ENCODE data around the gene ABCD1. TPM values are rescaled to one million over a fixed set of nuclear protein-coding genes. Genes with fewer than 3 reads are reported as not detected.

The ABCD1 gene
- total RNA-seq: 6.8 and 10.6 TPM in 2 replicates

GRCh38 chrX:153724252-153725038 lies at the start of gene ABCD1, which contains the start of gene BCAP31:
Gene ABCD1 (plus strand): TSS chrX:153724856. CDS start chrX:153725267, 411 bp downstream.
Gene BCAP31 (minus strand): TSS chrX:153724387. CDS start chrX:153723244, 1,143 bp downstream.

DNA sequence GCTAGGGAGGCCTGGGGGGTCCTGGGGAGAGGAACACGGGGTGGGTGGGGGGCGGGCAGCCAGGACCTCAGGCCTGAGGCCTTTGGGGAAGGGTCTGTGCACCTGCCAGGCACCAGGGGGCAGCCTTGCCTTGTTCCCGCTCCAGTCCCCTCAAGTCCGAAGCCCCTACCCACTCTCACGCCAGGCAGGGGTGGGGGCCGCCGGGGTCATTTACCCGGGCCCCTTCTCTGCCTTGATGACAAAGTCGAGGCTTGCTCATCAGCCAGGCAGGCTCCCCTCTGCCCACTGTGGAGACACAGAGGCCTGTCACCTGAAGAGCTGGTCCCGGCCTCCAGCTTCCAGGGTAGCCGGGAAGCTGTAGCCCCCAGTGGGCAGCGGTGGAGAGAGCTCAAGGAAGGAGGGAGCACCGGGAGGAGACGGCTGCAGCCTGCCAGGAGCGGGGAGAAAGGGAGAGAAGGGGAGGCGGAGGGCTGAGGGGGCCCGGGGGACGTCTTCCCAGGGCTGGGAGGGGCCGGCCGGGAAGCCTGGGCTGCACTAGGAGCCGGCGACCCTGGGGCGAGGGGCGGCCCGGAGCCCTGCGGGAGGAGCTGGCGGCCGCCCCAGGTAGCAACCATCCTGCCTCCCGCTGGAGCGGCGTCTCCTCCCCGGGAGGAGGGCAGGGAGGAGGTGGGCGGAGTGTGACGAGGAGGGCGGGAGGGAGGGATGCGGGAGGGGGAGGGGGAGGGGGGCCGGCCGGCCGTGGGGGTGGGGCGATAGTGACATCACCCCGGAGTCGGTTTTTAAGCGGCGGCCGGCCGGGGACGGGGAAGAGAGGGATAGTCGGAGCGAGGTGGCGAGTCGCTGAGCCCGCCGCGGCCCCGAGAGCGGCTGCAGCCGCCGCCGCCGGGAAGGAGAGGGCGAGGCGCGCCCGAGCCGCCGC lies 37.3 kb upstream of the ABCD1 start, which contains the start of gene SLC6A8:
TSS of gene SLC6A8 (plus strand) at position 806 of the 919 bp plus-strand sequence. CDS start 649 bp downstream, outside the sequence.

DNA sequence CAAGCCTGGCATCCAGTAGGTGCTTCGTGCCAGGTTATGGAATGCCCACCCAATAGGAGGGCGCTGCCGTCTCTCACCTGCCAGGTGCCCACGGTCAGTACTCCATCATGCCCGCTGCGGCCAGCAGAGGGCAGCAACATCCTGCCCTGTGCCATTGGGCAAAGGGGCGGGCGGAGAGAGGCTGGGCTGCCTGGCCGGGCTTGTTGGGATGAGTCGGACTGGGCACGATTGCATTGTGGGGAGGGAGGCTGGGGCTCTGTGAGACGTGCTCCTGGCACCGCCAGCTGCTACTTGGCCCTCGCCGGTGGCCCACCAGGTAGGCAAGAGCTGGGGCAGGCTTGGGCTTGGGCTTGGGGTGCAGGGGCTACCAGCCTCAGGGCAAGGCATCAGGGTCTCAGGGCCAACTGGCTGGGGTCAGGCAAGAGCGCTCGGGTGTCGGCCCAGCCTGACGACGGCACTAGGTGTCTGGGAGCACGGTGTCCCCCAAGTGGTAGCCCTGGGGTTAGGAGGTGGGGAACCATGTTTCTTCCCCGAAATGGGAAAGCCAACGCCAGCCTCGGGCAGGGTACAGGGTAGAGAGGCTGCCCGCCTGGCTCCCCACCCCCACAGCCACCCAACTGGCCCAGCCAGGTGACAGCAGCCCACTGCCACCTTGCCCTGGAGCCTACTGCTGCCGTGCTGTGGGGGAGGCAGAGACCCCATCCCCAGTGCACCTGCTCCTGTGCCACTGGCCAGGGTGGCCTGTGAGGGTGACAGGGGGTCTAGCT lies 39.5 kb downstream of the ABCD1 start, which contains the start of gene PLXNB3:
TSS of gene PLXNB3 (plus strand) at position 261 of the 767 bp plus-strand sequence. CDS start 1,287 bp downstream, outside the sequence.

GRCh38 chrX:153780678-153781427 lies 56.2 kb downstream of the ABCD1 start, which contains the start of gene SRPK3:
Gene SRPK3 (plus strand): TSS chrX:153781041. CDS start chrX:153781087, 46 bp downstream.

Other genes starting within 250 kb of the ABCD1 start
- 16.6 and 71.1 TPM in 2 replicates for gene BGN, start 229.9 kb upstream of the ABCD1 start, total RNA-seq
- gene ATP2B3, start 207.2 kb upstream of the ABCD1 start, total RNA-seq: under 0.01 TPM in 2 replicates
- 36.4 and 40.9 TPM in 2 replicates for gene CCNQ, start 125.7 kb upstream of the ABCD1 start, total RNA-seq
- gene DUSP9, start 77.7 kb upstream of the ABCD1 start, total RNA-seq: under 0.01 TPM in 1 of 2 replicates, not detected in the other
- gene PNCK, start 51.0 kb upstream of the ABCD1 start, total RNA-seq: 0.09 TPM in 1 of 2 replicates, not detected in the other
- 3.4 and 7.9 TPM in 2 replicates for gene SLC6A8, start 36.9 kb upstream of the ABCD1 start, total RNA-seq
- 265 and 294 TPM in 2 replicates for gene BCAP31, start 469 bp upstream of the ABCD1 start, total RNA-seq
- 3.2 and 5.5 TPM in 2 replicates for gene PLXNB3, start 39.4 kb downstream of the ABCD1 start, total RNA-seq
- gene SRPK3, start 56.2 kb downstream of the ABCD1 start, total RNA-seq: 0.09 TPM in 2 replicates
- gene IDH3G, start 69.5 kb downstream of the ABCD1 start, total RNA-seq: 53.3 and 54.2 TPM in 2 replicates
- 144 and 169 TPM in 2 replicates for gene SSR4, start 69.8 kb downstream of the ABCD1 start, total RNA-seq
- gene PDZD4, start 105.7 kb downstream of the ABCD1 start, total RNA-seq: 0.09 TPM in 2 replicates
- gene L1CAM, start 161.3 kb downstream of the ABCD1 start, total RNA-seq: 0.09 and 0.28 TPM in 2 replicates
- not detected in 2 replicates for gene AVPR2, start 179.8 kb downstream of the ABCD1 start, total RNA-seq
- 26.4 and 50.0 TPM in 2 replicates for gene ARHGAP4, start 201.4 kb downstream of the ABCD1 start, total RNA-seq
- gene NAA10, start 210.2 kb downstream of the ABCD1 start, total RNA-seq: 63.2 and 81.5 TPM in 2 replicates
- gene RENBP, start 219.8 kb downstream of the ABCD1 start, total RNA-seq: 1.6 and 2.1 TPM in 2 replicates
- gene HCFC1, start 247.0 kb downstream of the ABCD1 start, total RNA-seq: 14.8 and 16.4 TPM in 2 replicates
- gene TMEM187, start 247.9 kb downstream of the ABCD1 start, total RNA-seq: 4.9 and 8.1 TPM in 2 replicates

Measured in endothelial cell of coronary artery (primary cell).